Skin epidermis (tissue), 12 donors: ENCODE results near the gene ARHGEF33.

Source experiments
- H3K27ac ChIP-seq, 21 experiments: fragments of 200-600 bp; sonication (generic) in 11 of 21; one replicate each; pipeline ENCODE4 v1.5.0; 2020; ENCODE audit warnings: mild to moderate bottlenecking in 3 of 21, inconsistent platforms in 2 of 21, moderate library complexity in 2 of 21
- H3K4me3 ChIP-seq, 7 experiments: fragments of 200-600 bp; sonication (generic) in 2 of 7; one replicate each; pipeline ENCODE4 v1.5.0; 2020; ENCODE audit warnings: inconsistent platforms in 2 of 7, mild to moderate bottlenecking in 2 of 7, moderate library complexity in 1 of 7

Gene ARHGEF33

GRCh38 chr2:38889575-38889974 is at the start of gene ARHGEF33:
Gene ARHGEF33, plus strand, starts transcription at chr2:38889875. Its CDS starts 29,573 bp downstream, at chr2:38919448.
- no peak within 1 kb of the TSS for H3K27ac ChIP-seq

GRCh38 chr2:38850045-38850444 is 39.6 kb upstream of the ARHGEF33 start:
- H3K4me3 ChIP-seq: no peak overlapping the region
- no peak overlapping the region for H3K27ac ChIP-seq

More at GRCh38 chr2:38889575-38889974, at the start of gene ARHGEF33:
- H3K4me3 ChIP-seq: no peak within 1 kb of the TSS

- Histone ChIP-seq H3K4me3 (no peak overlapping the region), H3K27ac (no peak overlapping the region)
Measured at GRCh38 chr2:38856165-38856564, 33.5 kb upstream of the ARHGEF33 start.

- Histone ChIP-seq H3K27ac (no peak overlapping the region), H3K4me3 (no peak overlapping the region)
Measured at GRCh38 chr2:38862476-38862875, 27.2 kb upstream of the ARHGEF33 start.

GRCh38 chr2:38863061-38863695 is 26.5 kb upstream of the ARHGEF33 start:
- no peak overlapping the region for H3K4me3 ChIP-seq

GRCh38 chr2:38866773-38867443 is 22.8 kb upstream of the ARHGEF33 start:
- no peak overlapping the region for H3K27ac ChIP-seq
- no peak overlapping the region for H3K4me3 ChIP-seq

More at GRCh38 chr2:38863061-38863695, 26.5 kb upstream of the ARHGEF33 start:
- no peak overlapping the region for H3K27ac ChIP-seq

GRCh38 chr2:38871432-38871831 is 18.2 kb upstream of the ARHGEF33 start:
- Histone ChIP-seq H3K4me3 (no peak overlapping the region), H3K27ac (no peak overlapping the region)

GRCh38 chr2:38873763-38874162 is 15.9 kb upstream of the ARHGEF33 start:
- H3K27ac ChIP-seq: no peak overlapping the region

GRCh38 chr2:38875227-38875575 is 14.5 kb upstream of the ARHGEF33 start:
- Histone ChIP-seq H3K4me3 (peak overlapping the region; percentile 59 to 94 (median 71)), H3K27ac (peak overlapping the region in 20 of 21 experiments; percentile 2 to 85 (median 68))

More at GRCh38 chr2:38873763-38874162, 15.9 kb upstream of the ARHGEF33 start:
- no peak overlapping the region for H3K4me3 ChIP-seq

GRCh38 chr2:38875576-38876367 is 13.9 kb upstream of the ARHGEF33 start, which contains the start of the genes DHX57 and MORN2:
Gene DHX57, minus strand, starts transcription at chr2:38875934. Its CDS starts 7,529 bp downstream, at chr2:38868405.
Gene MORN2, plus strand, starts transcription at chr2:38875976.
- Histone ChIP-seq H3K4me3 (peak within 1 kb of the TSS; percentile 59 to 94 (median 71)), H3K27ac (peak within 1 kb of the TSS in 20 of 21 experiments; percentile 2 to 85 (median 68))

- Histone ChIP-seq H3K27ac (peak overlapping the region in 11 of 21 experiments; percentile 36 to 85 (median 78)), H3K4me3 (peak overlapping the region; percentile 59 to 94 (median 71))
Measured at GRCh38 chr2:38876407-38876806, 13.3 kb upstream of the ARHGEF33 start.

GRCh38 chr2:38886063-38886462 is 3.6 kb upstream of the ARHGEF33 start:
- Histone ChIP-seq H3K27ac (no peak overlapping the region), H3K4me3 (no peak overlapping the region)

GRCh38 chr2:38887347-38887746 is 2.3 kb upstream of the ARHGEF33 start:
- H3K27ac ChIP-seq: no peak overlapping the region
- no peak overlapping the region for H3K4me3 ChIP-seq

- H3K4me3 ChIP-seq: no peak overlapping the region
- H3K27ac ChIP-seq: no peak overlapping the region
Measured at GRCh38 chr2:38887902-38888554, 1.6 kb upstream of the ARHGEF33 start.

- no peak overlapping the region for H3K27ac ChIP-seq
Measured at GRCh38 chr2:38889045-38889444, 630 bp upstream of the ARHGEF33 start.

GRCh38 chr2:38892819-38893218 is 3.1 kb downstream of the ARHGEF33 start:
- no peak overlapping the region for H3K4me3 ChIP-seq

More at GRCh38 chr2:38889045-38889444, 630 bp upstream of the ARHGEF33 start:
- H3K4me3 ChIP-seq: no peak overlapping the region

GRCh38 chr2:38898256-38898655 is 8.6 kb downstream of the ARHGEF33 start:
- Histone ChIP-seq H3K4me3 (no peak overlapping the region), H3K27ac (no peak overlapping the region)

More at GRCh38 chr2:38892819-38893218, 3.1 kb downstream of the ARHGEF33 start:
- no peak overlapping the region for H3K27ac ChIP-seq

GRCh38 chr2:38900726-38901125 is 11.1 kb downstream of the ARHGEF33 start:
- Histone ChIP-seq H3K4me3 (no peak overlapping the region), H3K27ac (no peak overlapping the region)

- no peak overlapping the region for H3K27ac ChIP-seq
Measured at GRCh38 chr2:38905251-38905650, 15.6 kb downstream of the ARHGEF33 start.

GRCh38 chr2:38907242-38907641 is 17.6 kb downstream of the ARHGEF33 start:
- Histone ChIP-seq H3K27ac (no peak overlapping the region), H3K4me3 (no peak overlapping the region)

More at GRCh38 chr2:38905251-38905650, 15.6 kb downstream of the ARHGEF33 start:
- H3K4me3 ChIP-seq: no peak overlapping the region
